DLD1 (cell line): ENCODE measurements around the gene TCF7L2.

ENCODE experiments used
- in situ Hi-C: cut with HindIII; loops from 2 replicates; pipeline ENCODE4 v1.10.0; 2017; ENCODE audit warnings: low sequenced_read_pairs

Gene TCF7L2

GRCh38 chr10:113038985-113039384 lies 88.9 kb downstream of the TCF7L2 start:
- in situ Hi-C loops: no loop called here

DNA sequence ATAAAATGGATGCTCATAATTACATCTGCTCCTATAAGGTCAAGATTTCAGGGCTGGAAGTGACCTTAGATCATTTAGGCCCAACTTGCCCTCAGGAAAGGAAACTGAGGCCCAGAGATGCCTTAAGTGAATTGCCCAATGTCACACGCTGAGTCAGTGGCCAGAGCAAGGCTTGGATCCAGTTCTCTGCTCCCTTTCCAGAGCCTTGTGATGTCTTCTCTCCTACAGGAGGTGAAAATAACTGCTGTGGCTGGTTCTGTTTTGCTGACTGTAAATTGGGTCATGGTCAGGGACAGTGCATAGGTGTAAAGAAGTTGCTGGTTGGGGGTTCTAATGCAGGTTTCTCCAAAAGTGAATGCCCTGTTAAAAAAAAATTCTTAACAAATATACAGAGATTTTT lies 91.3 kb downstream of the TCF7L2 start:
- in situ Hi-C loops: no loop called here

- in situ Hi-C loops: no loop called here
Observed at GRCh38 chr10:113041841-113042750, 92.0 kb downstream of the TCF7L2 start.

DNA sequence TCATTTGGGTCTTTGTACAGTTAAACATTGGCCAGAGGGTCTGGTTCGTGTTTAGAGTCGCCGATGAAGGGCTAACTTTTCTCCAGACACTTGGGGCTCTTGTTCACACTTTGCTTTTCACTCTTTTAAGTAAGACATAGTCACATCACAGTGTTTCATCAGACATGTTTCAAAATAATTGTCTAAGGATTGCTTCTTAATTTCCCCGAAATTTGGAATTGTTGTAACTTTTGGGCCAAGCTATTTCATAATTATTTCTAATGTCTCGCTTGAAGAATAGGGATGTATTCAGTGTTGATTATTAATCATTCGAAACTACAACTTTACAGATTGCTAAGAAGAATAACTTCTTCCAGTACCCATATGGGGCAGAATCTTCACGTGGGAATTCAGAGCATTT lies 92.8 kb downstream of the TCF7L2 start:
- in situ Hi-C loops: no loop called here

DNA sequence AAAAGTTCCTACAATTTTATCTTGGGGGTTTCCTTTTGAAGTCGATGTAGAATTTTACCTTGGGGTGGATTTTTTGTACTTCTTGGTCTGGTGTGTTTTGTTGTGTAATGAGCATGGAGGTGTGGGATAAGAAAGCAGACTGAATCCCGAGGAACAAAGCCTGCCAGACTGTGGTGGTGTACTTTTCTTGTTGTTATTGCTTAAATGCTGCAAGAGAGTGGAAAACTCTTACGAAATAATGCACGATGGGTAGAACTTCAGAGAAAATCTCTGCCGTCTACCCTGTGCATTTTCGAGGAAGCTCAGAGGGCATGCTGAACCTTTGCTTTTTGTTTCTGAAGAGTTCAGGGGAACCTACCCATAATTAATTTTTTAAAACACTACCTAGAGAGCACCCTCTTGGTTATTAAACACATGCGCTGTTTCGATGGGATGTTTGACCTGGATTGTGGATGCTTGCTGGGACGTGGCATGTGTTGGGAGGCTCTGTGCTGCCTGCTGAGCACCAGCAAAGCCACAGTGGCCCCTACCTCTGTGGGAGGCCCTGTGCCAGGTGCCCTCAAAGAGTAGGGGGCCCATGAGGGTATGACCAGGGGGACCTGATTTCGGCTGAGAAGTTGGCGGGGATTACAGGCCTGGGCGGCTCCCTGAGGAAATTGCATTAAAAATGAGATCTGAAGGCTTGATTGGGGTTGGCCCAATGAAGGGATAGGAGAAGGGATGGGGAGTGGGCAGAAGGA lies 94.1 kb downstream of the TCF7L2 start:
- in situ Hi-C loops: no loop called here

GRCh38 chr10:113045147-113046055 lies 95.4 kb downstream of the TCF7L2 start:
- in situ Hi-C loops: no loop called here

- in situ Hi-C loops: no loop called here
Observed at GRCh38 chr10:113047151-113047550, 97.1 kb downstream of the TCF7L2 start.

DNA sequence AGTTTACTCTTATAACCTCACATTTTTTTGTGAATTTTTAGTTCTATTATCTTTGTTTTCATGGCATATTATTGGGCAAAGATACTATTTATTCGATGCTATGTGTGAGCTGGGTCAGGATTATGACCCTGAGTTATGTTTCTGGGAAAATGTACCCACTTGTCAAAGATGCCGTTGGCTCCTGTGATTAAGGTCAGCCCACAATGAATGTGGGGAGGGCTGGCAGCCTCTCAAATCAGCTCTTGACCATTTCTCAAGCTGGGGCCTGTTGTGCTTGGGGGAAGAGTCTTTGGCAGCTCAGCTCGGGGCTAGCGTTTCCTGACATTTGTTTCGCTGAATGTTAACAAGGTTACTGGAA lies 97.5 kb downstream of the TCF7L2 start:
- in situ Hi-C loops: no loop called here

GRCh38 chr10:113047963-113048781 lies 98.1 kb downstream of the TCF7L2 start:
- in situ Hi-C loops: no loop called here

DNA sequence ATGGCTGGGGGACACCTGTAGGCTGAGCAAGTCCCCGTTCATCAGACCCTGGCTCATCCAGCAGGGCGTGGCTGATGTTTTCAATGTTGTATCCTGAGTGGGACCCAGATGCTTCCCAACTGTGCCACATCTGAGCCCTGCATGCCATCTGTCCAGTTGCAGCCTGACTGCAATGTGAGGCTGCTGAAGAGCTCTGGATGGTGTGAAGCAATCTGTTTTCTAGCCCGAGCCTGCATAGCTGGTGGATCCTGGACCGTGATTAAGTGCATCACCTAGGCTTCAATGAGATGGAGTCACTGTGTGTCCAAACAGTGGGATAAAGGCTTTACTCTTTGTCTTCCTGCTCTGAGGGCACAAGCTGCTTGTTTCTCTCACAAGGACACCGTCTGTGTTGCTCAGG lies 99.8 kb downstream of the TCF7L2 start:
- in situ Hi-C loops: no loop called here

DNA sequence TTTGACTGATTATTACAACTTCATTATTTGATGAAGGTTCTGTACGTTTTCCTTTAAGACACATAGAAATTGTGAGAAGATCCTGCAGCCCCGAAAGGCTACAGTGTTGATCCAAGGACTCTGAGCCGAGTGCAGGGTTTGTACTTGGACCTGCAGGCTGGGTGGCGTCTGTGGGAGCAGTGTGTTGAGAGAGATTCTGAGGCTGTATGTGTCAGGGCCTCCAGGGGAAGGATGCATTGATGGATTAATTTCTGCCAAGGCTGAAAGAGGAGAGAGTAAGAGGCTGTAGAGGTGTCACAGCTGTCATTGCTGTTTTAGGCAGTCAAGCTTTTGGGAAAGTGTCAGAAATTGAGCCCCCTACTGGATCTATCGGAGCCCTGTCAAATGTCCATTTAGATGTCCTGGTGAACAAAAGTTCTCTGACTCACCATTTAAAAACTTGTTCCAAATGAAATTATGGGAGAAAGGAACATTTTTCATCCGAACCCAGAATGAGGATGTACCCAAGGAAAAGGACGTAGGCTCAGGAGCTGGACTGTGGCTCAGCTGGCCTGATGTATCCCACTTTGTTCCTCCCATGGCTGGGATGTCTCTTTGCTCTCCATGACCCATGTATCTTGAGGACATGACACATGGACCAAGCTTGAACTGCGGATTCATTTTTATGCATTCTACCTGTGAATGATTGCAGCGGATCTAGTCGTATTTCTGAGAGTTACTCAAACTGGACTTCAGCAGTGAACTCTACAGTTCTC lies 102.2 kb downstream of the TCF7L2 start:
- in situ Hi-C loops: no loop called here

- in situ Hi-C loops: no loop called here
Observed at GRCh38 chr10:113053091-113053490, 103.0 kb downstream of the TCF7L2 start.

DNA sequence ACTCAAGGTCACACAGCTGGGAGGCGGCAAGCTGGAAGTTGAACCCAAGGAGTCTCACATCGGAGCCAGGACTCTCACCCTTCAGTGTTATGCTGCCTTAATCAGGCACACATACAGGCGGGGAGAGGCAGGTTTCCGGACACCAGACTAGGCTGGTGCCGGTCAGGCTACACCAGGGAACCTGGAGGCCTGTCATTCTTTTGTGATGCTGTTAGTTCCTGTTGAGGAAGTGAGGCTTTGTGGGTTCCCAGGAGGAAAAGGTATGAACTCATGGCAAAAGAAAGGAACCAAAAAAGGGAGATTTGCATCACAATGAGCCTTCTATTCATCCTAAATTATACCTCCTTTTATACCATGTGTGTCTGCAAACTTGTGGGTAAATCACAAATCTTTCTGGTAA lies 103.8 kb downstream of the TCF7L2 start:
- in situ Hi-C loops: no loop called here

GRCh38 chr10:113055458-113055857 lies 105.4 kb downstream of the TCF7L2 start:
- in situ Hi-C loops: no loop called here

- in situ Hi-C loops: no loop called here
Observed at GRCh38 chr10:113056030-113056429, 106.0 kb downstream of the TCF7L2 start.

DNA sequence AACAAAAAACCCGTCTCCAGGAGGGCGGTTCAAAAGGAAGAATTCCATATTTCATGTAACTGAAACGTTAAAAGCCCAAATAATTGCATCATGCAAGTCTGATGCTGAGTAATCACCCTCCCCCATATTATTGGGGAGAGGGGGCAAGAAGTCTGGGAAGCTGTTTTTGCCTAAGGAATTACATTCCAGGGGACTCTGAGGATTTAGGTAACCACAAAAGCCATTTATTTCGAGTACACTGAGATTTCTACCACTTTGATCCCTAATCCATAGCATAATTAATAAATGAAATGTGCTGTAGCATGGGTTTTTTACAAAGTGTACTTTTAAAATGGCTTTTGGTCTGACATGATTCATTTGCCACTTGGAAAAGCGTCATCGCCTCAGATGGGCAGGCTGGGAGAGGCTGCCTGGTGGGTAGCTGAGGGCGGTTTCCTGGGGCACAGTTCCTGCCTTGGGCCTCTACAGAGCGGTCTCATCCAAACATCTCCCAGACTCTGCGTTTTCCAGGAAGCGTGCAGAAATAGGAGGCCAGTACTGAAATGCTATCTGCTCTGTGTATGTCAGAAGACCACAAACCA lies 106.5 kb downstream of the TCF7L2 start:
- in situ Hi-C loops: no loop called here

DNA sequence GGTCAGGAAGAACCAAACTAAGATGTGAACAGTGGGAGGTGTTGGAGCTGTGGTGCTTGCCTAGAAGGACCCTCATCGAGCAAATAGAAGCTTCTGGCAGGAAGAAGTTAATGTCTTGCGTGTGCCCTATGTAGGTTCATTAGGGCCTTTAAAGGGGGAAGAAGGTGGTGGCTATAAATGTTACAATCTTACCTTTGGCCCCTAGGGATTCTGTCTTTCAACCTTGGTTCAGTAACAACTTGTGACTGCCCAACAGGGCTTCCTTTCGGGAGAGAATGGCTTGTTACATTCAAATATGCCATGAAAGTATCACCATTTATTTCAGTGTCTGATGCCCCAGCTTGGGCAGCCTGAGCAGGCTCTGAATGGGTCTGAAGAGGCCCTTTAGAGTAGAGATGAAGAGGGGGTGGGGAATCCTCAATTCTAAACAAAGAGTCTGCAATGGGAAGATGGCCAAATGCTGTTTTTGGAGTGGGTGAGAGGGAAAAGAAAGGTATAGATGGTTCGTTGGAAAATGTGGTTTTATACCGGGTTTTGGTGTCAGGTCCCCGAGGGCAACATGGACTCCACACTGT lies 108.0 kb downstream of the TCF7L2 start:
- in situ Hi-C loops: no loop called here

DNA sequence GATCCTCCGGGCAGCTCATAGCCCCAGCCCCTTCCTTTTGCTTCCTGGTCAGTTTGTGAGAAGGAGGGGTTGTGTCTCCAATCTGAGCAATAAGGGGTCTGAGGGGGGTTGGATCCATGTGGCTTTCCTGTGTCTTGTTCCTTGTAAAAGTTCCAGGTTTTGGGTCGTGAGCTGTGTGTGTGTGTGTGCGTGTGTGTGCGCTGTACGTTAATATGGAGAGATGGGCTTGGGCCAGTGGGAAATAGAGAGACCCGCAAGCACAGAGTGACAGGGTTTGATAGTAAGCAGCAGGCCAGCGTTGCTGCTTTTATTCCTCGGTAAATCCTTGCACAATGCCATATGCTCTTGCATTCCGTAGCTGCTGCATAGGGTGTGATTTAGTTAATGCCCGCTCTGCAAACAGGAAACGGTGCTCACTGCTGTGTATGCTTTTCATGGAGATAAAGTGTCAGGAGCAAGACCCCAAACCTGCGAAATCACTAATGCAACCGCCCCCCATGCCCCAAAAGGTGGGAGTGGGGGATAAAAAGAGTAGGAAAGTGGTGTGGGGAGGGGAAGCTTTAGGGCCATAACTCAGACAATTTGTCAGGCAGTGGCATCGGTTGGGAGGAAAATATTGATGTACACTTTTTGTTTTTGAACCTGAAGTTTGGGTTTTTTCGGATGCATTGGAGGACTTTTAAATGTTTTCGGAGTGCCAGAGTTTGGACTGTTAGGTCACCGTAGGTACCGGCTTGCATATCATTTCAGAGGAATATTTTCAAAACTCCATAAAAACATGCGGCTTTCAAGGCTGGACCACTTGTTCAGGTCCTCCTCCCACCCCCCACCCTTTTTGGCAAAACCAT lies 108.7 kb downstream of the TCF7L2 start:
- in situ Hi-C loops: no loop called here
